ENCODE measurements around the gene MARCHF10.

MARCHF10 gene

GRCh38 chr17:62678214-62678919, 129.7 kb downstream of the MARCHF10 start:
- ChIA-PET CTCF (interaction anchor here (1.1 to 1.5 kb wide), 2 partner anchors 289 to 757 kb away, joined by 3 read pairs; no protein-coding TSS in a partner anchor), POLR2A (ENCODE audit: low non-redundant PET) (interaction anchor here (0.7 kb wide), 1 partner anchor 334 kb away, joined by 6 read pairs; no protein-coding TSS in a partner anchor)
- no peak for TF ChIP-seq CTCF (conservative IDR thresholded peaks at IDR 0.05; ENCODE audit: low read depth)
- DNase-seq (ENCODE audit: low spot score): no peak
- H3K27ac ChIP-seq: no peak overlapping the region

- CTCF ChIA-PET: interaction anchor here (1.0 kb wide), 1 partner anchor 729 kb away, joined by 3 read pairs; no protein-coding TSS in a partner anchor
- 0 out of 2 replicates have a peak overlapping the region, but pooled peaks have one; percentile 4 for H3K27ac ChIP-seq
- no peak for DNase-seq (ENCODE audit: low spot score)
- POLR2A ChIA-PET (ENCODE audit: low non-redundant PET): no interaction called here
- TF ChIP-seq CTCF (conservative IDR thresholded peaks at IDR 0.05; ENCODE audit: low read depth): no peak
These were observed 131.0 kb downstream of the MARCHF10 start for GRCh38 chr17:62676952-62677596.

- CTCF ChIA-PET: interaction anchor here (1.0 kb wide), 1 partner anchor 730 kb away, joined by 3 read pairs; no protein-coding TSS in a partner anchor
- peak overlapping the region; percentile 5; the same call in 1 of the 2 replicates for H3K27ac ChIP-seq
- POLR2A ChIA-PET (ENCODE audit: low non-redundant PET): no interaction called here
- no peak for DNase-seq (ENCODE audit: low spot score)
- TF ChIP-seq CTCF (conservative IDR thresholded peaks at IDR 0.05; ENCODE audit: low read depth): no peak
These were observed 131.7 kb downstream of the MARCHF10 start for GRCh38 chr17:62676231-62676943.

- peak overlapping the region; percentile 5; the same call in 1 of the 2 replicates for H3K27ac ChIP-seq
- CTCF ChIA-PET: interaction anchor here (1.0 kb wide), 1 partner anchor 731 kb away, joined by 3 read pairs; no protein-coding TSS in a partner anchor
- POLR2A ChIA-PET (ENCODE audit: low non-redundant PET): no interaction called here
- no peak for DNase-seq (ENCODE audit: low spot score)
- no peak for TF ChIP-seq CTCF (conservative IDR thresholded peaks at IDR 0.05; ENCODE audit: low read depth)
These were observed 132.4 kb downstream of the MARCHF10 start for GRCh38 chr17:62675701-62676100.

GRCh38 chr17:62675260-62675659, 132.9 kb downstream of the MARCHF10 start:
- no peak for TF ChIP-seq CTCF (conservative IDR thresholded peaks at IDR 0.05; ENCODE audit: low read depth)
- CTCF ChIA-PET: no interaction called here
- POLR2A ChIA-PET (ENCODE audit: low non-redundant PET): no interaction called here
- DNase-seq (ENCODE audit: low spot score): no peak
- no peak overlapping the region; the same call in 1 of the 2 replicates for H3K27ac ChIP-seq

GRCh38 chr17:62674841-62675240, 133.3 kb downstream of the MARCHF10 start:
- no peak for DNase-seq (ENCODE audit: low spot score)
- POLR2A ChIA-PET (ENCODE audit: low non-redundant PET): no interaction called here
- CTCF ChIA-PET: no interaction called here
- H3K27ac ChIP-seq: no peak overlapping the region; the same call in 1 of the 2 replicates
- TF ChIP-seq CTCF (conservative IDR thresholded peaks at IDR 0.05; ENCODE audit: low read depth): no peak
